Kidney (tissue), 14 donors: ENCODE results near the gene EDA. TPM values are rescaled to one million over a fixed set of nuclear protein-coding genes. Genes with fewer than 3 reads are reported as not detected.

ENCODE experiments used
- DNase-seq, 5 donors: peaks; one replicate each; pipeline ENCODE4 v3.0.0-alpha.2; 2013 to 2020
- FAIRE-seq: peaks from 2 replicates; lab custom pipeline; 2012; peaks lifted over from hg19 to GRCh38; lab: Jason Lieb, UNC
- H3K27ac ChIP-seq, 2 donors: one replicate each; pipeline ENCODE4 v1.7.0; 2013; ENCODE audit warnings: low read depth in 2 of 2, low read length in 2 of 2, inconsistent platforms in 1 of 2
- H3K27me3 ChIP-seq: one replicate; pipeline ENCODE4 v1.7.1; 2013; ENCODE audit warnings: low read length, inconsistent platforms; ENCODE audit not compliant: control insufficient read depth, insufficient read depth
- H3K36me3 ChIP-seq, 3 donors: one replicate each; pipeline versions ENCODE4 v1.7.0 to v1.7.1; 2013; ENCODE audit warnings: low read length in 3 of 3, control low read depth in 1 of 3, inconsistent platforms in 1 of 3; ENCODE audit not compliant: insufficient read depth in 3 of 3, control insufficient read depth in 2 of 3
- H3K4me1 ChIP-seq, 3 donors: one replicate each; pipeline versions ENCODE4 v1.7.0 to v1.7.1; 2013; ENCODE audit warnings: low read length in 3 of 3, inconsistent platforms in 1 of 3, low read depth in 1 of 3; ENCODE audit not compliant: control insufficient read depth in 2 of 3, insufficient read depth in 2 of 3
- H3K4me3 ChIP-seq, 3 donors: one replicate each; pipeline versions ENCODE4 v1.7.0 to v1.8.1; 2013; ENCODE audit warnings: low read length in 3 of 3, control low read depth in 1 of 3, inconsistent platforms in 1 of 3
- H3K9ac ChIP-seq, 3 donors: one replicate each; pipeline versions ENCODE4 v1.7.0 to v1.7.1; 2013; ENCODE audit warnings: low read length in 3 of 3, control low read depth in 1 of 3, inconsistent platforms in 1 of 3
- H3K9me3 ChIP-seq, 3 donors: one replicate each; pipeline versions ENCODE4 v1.7.0 to v1.7.1; 2013; ENCODE audit warnings: low read length in 3 of 3, control low read depth in 1 of 3, inconsistent platforms in 1 of 3; ENCODE audit not compliant: control insufficient read depth in 2 of 3, insufficient read depth in 1 of 3
- CTCF ChIP-seq: IDR thresholded peaks from 3 replicates; pipeline ENCODE4 v1.5.1; 2012; ENCODE audit warnings: mild to moderate bottlenecking, moderate library complexity, borderline replicate concordance; ENCODE audit not compliant: insufficient read depth; ENCODE audit errors: extremely low read depth
- intact Hi-C: fragments of 100-400 bp; cut with DNase I; formaldehyde crosslinking; loops from one replicate; pipeline ENCODE4 v1.11.1; 2022
- polyA plus RNA-seq: library from polyadenylated mRNA; stranded (reverse); fragments of 350-450 nt; fragmentation: Illumina TruSeq; extraction: RNeasy Lipid Tissue Mini Kit (QIAGEN cat#74804); gene quantifications from one replicate; pipeline ENCODE4 v1.2.3, GENCODE V29; 2014; ENCODE audit warnings: low read depth, low replicate concordance; ENCODE audit not compliant: insufficient read depth
- total RNA-seq: library from RNA; stranded (reverse); fragmentation: NEBNext Ultra II Directional; extraction: Animal tissue kit (Norgen Biotek cat#: 25700); gene quantifications from one replicate; pipeline ENCODE4 v1.2.1, GENCODE V29; 2021
- donor health status: control.
- donor health status: control.
- donor health status: control.
- donor health status: control.
- donor health status: control.
- donor health status: DM: yes; HTN: yes; CAD: no.
- donor health status: Normal renal cell carcinoma (clear cell type).

EDA gene
- total and polyA plus RNA-seq, 2 donors from 2014 or later = 2.9 to 4.2 TPM

DNA sequence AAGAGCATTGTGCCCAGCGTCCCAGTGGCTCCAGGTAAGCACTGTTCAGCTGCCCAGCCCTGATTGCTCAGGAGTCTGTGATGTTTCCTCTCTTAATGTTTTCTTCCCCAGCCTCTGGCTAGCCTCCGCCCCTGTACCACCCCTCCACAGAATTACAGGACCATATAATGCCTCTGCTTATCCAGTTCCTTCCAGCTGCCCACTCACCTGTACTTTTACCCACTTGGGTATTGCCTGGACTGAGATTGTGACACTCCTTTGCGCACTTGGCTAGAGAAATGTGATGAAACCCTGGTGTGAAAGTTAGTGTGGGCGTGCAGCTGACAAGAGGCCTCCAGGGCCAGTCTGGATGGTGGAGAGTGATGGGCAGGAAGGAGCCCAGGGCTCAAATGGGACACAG, 434.0 kb downstream of the EDA start, which contains the start of gene AWAT2:
Gene AWAT2, minus strand, starts transcription at position 14 of the 400 bp plus-strand sequence. Its CDS starts 6 bp downstream, at position 8.
- FAIRE-seq = no peak
- TF ChIP-seq CTCF = no peak
- H3K36me3 ChIP-seq = no peaks in the 10 kb centered on the region
- no peak within 1 kb of the TSS for H3K27ac ChIP-seq
- no peaks in the 10 kb centered on the region for H3K9me3 ChIP-seq
- no peak for DNase-seq
- H3K4me1 ChIP-seq = no peaks in the 10 kb centered on the region
- H3K4me3 ChIP-seq = no peak within 1 kb of the TSS
- intact Hi-C loops = no loop called here
- H3K9ac ChIP-seq = no peak within 1 kb of the TSS
- H3K27me3 ChIP-seq = no peaks in the 10 kb centered on the region

DNA sequence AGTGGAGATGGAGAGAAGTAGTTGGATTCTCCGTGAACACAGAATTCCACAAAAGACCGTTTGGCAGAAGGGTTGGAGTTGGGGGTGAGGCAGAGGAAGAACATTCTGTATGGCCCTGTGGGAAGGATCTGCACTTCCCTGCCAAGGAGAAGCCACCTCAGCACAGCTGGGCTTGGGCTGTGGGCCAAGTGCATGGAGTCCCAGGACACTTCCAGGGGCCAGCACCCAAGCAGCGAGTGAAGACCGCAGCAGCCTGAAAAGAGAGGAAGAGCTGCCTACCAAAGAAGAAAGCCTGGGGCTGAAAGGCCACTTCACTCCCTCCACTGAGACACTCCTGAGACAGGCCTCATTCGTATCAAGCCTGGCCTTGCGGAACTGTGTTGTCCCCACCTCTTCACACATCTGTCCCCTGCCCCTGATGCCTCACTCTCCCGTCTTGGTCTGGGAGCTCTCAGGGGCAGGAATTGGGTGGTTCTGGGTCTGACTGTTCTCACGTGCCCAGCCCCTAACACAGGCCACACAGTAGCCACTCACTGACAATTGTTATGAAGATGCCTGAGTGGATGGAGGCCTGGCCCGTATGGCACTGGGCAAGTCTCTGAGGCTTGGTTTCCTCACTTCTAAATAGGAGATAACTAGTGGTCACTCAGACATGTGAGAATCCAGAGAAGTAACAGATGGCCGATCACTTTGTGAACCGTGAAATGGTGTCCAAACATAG, 437.1 kb downstream of the EDA start:
- intact Hi-C loops = no loop called here
- H3K4me3 ChIP-seq = no peak overlapping the region
- H3K4me1 ChIP-seq = no peaks in the 10 kb centered on the region
- DNase-seq (no peak), FAIRE-seq (no peak)
- H3K27ac ChIP-seq = no peak overlapping the region
- TF ChIP-seq CTCF = no peak
- no peaks in the 10 kb centered on the region for H3K27me3 ChIP-seq
- no peaks in the 10 kb centered on the region for H3K9me3 ChIP-seq
- no peak overlapping the region for H3K9ac ChIP-seq
- no peaks in the 10 kb centered on the region for H3K36me3 ChIP-seq

- Histone ChIP-seq H3K27me3 (no peaks in the 10 kb centered on the region), H3K4me1 (no peaks in the 10 kb centered on the region), H3K4me3 (no peak overlapping the region), H3K9ac (no peak overlapping the region), H3K9me3 (no peaks in the 10 kb centered on the region), H3K36me3 (no peaks in the 10 kb centered on the region), H3K27ac (no peak overlapping the region)
- FAIRE-seq = no peak
- DNase-seq = no peak
- TF ChIP-seq CTCF = no peak
- intact Hi-C loops = no loop called here
Observed at GRCh38 chrX:70054391-70054790, 438.5 kb downstream of the EDA start.
